NCI-H526 (cell line): Measurements from ENCODE around the gene SNX25.
"Not testable (repeated sequence)": the region's sequence is repeated elsewhere in the genome, so short reads cannot be mapped to it uniquely, and the experiment has no call there.

Experiments
- DNase-seq, 2 experiments: peaks; one replicate each; lab custom pipeline; 2025; lab: John Stamatoyannopoulos, UW

The SNX25 gene

DNA sequence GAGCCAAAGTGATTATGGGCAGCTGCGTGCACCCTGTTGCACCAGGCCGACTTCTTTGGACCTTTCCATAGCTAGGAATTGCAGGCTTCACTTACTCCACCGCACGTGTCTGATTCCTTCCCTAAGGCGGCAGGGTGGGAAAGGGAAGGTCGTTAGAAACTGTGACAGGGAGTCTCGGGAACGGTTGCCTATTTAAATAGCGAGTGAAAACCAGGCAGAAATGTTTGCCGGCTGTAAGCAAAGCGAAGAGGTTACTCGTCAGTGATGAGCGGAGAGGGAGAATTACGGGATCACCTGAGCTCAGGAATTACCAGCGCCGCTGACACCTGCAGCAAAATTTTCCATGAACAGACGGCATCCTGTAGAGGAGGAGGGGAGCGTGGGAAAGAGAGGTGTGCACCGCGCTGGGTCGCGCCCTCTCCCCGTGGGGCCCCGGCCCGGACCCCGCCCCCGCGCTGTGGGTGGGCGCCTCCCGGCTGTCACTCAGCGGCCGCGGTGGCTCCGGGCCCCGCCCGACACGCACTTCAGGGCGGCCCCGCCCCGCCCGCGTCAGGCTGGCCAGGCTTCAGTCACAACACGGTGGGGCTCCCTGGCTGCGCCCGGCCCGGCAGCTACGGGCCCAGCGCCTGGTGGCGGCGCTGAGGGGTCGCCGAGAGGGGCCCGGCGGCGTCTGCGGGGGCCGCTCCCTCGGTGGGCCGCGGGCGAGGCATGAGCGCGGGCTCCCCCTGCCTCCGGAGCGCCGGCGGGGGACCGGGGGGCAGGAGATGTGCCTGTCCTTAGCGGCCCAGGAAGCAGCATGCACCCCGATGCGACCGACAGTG lies at the start of gene SNX25:
TSS of gene SNX25 (plus strand) at position 568 of the 821 bp plus-strand sequence. CDS start at position 797, 229 bp downstream.
- DNase-seq, result peak; percentile 75 to 91

- DNase-seq, result no peak
Observed at GRCh38 chr4:185165605-185166063, 43.8 kb upstream of the SNX25 start.

DNA sequence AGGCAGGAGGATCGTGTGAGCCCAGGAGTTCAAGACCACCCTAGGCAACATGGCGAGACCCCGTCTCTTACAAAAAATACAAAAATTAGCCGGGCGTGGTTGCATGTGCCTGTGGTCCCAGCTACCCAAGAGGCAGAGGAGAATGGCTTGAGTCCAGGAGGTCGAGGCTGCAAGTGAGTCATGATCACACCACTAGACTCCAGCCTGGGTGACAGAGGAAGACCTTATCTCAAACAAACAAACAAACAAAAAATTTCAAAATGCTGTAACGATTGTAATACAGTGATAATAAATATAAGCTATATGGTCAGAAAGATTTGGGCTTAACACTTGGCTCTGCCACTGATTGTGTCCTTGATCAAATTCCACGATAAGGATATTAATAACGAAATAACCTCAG lies 42.2 kb upstream of the SNX25 start:
- DNase-seq, result no peak

- no peak for DNase-seq
Observed at GRCh38 chr4:185171373-185172071, 37.9 kb upstream of the SNX25 start.

DNA sequence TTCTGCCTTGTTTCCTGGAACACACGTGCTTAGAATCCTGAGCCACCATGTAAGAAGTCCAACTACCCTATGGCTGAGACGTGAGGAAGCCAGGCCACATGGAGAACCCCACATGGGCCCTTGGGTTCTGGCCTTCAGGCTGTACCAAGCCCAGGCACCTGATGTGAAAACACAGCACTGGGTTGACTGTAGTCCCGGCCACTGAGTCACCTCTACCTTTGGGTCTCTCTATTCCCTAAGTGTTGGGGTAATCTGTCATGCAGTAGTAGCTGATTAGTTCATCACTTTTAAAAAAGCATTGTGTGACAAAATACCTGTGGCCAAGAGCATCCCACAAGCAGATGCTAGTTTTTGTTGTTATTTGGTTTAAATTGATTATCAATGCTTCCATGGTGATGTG lies 29.9 kb upstream of the SNX25 start:
- DNase-seq, result no peak

DNA sequence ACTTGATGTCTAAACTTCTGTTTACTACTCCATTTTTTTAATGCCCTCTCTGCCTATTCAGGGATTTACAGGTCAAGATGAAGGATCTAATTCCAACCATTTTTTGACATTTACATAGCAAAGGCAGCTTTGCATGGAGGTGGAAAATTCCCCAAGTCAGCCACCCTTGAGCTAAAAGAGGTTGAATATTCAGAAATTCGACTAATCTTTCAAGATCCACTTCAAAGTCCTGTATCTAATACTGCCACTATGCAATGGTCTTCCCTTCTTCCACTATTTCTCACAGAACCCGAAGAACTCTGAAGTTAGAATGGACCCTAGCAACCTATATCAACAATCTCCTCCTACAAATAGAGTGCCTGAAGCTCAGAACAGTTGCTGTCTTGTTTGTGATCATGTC lies 27.2 kb upstream of the SNX25 start:
- no peak for DNase-seq

DNA sequence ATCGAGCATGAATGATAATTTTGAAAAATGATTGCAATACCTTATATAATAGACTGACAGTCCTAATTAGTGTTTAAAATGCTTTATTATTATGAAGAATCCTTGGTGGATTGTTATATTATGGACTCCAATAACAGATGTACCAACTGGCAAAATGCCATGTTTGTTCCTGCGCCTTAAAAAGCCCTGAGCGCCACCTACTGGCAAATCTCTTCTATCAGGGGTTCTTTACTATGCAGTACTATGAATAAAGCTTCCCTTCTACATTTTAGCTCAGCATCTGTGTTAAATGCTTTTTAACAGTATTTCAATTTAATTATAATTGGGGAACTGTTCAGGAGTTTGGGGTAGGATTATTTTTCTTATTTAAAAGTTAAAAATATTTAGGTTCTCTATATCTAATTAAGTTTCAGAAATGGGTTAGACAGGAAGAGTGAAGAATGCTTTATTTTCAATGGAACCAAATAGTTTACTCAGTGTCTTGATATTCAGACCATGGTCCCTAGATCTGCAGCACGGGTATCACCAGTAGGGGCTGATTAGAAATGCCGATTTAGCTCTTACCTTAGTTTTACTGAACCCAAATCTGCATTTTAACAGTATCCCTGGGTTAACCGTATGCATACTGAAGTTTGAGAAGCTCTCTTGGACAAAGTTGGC lies 25.6 kb upstream of the SNX25 start:
- DNase-seq, result peak; percentile 47 to 87

GRCh38 chr4:185186769-185187168 lies 22.6 kb upstream of the SNX25 start:
- DNase-seq, result no peak

DNA sequence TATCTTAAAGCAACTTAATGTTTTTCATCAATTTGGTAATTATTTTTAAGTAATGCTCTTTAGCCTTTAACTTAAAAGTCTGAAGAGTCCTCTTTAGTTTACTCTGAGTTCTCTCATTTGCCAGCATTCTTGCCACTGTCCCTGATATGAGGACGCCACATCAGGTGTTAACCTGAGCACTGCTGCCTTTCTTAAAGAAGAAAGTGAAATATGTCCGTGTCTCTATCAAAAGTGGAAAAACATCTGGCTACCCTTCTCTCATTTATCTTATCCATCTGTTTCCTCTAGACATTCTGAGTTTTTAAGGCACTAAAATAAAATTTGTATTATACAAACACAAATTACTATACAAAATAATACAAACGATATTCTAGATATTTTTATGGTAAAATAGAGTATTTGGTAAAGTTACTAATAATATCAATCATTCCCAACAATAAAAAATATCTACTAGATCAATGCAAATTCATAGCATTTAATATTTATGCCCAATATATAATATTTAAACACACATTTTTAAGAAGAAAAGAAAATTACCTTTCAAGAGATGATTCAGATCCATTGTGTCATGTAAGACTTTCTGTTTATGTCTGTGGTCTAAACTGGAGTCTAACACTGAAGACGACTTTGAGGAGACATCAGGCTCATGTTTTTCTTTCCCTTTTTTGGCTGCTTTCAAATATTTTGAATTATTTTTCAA lies 19.6 kb upstream of the SNX25 start:
- no peak for DNase-seq

GRCh38 chr4:185190306-185190856 lies 19.0 kb upstream of the SNX25 start:
- no peak for DNase-seq

GRCh38 chr4:185192059-185192458 lies 17.3 kb upstream of the SNX25 start:
- no peak for DNase-seq

- no peak for DNase-seq
Observed at GRCh38 chr4:185194924-185195888, 14.2 kb upstream of the SNX25 start.

DNA sequence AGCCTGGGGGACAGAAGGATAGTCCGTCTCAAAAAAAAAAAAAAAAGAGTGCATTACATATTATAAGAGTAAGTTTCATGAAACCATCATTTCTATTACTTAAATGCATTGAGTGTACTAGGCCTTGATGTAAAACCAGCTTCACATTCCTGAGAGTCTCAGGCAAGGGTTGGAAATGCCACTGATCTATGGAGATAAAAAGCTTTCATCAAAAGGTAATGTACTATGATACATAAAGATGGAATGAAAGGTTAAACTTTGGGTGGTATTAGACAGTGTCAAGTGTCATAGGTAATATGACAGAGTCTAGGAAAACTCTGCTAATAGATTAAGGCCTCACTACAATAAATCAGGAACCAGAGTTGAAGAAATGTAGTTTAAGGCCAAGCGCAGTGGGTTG lies 13.0 kb upstream of the SNX25 start:
- DNase-seq, result no peak

- not testable (repeated sequence) for DNase-seq
Observed at GRCh38 chr4:185198189-185198588, 11.2 kb upstream of the SNX25 start.

DNA sequence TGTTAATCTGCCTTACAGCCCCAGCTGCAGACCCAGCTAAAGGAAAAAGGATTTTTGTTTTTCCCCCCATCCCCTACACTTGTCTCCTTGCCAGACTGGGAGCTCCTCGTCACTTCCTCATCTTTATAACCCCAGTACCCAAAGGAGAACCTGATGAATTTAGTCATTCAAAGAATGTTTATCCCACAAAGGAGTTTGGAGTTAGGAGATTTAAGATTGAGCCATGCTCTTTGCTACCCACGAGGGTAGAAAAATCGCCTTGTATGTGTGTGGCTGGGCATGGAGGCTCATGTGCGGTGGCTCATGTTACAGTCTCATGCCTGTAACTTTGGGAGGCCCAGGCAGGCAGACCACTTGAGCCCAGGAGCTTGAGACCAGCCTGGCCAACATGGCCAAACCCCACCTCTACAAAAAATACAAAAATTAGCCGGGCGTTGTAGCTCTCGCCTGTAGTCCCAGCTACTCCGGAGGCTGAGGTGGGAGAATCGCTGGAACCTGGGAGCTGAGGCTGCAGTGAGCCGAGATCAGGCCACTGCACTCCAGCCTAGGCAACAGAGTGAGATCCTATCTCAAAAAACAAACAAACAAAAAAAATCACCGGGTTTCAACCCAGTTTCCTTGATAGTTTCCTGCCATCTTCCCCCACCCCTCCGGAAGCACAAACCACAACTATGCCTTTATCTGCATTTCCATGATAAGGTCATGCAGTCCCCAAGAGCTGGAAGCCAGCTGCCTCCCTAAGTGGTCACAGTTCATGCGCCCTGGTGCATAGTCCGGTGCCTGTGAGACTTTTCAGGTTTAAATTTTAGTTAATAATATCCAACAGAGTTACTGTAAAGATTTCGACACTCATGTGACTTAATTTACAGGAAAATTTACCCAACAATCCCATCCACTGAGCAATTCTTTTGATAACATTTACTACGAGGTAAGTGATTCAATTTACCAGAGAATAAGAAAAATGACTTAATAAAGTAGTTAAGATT lies 7.1 kb upstream of the SNX25 start:
- DNase-seq, result peak in 1 of 2 experiments; percentile 10

DNA sequence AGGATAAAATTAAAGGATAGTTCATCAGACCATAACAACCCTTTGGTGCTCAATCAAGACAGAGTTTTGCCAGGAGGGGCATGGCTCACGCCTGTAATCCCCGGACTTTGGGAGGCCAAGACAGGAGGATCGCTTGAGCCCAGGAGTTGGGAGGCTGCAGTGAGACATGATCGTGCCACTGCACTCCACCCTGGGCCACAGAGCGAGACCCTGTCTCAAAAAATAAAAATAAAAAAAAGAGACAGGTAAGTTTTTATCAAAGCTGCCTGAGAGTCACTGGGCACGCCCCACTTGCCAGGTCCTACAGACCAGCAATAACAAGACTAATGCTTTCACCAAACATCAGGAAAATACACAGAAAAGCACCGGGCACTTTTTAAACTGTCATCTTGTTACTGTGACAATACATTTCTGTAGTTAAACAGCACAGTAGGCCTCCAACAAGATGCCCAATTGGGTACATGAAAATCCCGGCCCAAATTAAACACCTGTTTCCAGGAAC lies 6.4 kb upstream of the SNX25 start:
- DNase-seq, result no peak

- peak; percentile 13 to 73 for DNase-seq
Observed at GRCh38 chr4:185203486-185204237, 5.7 kb upstream of the SNX25 start, which contains the start of gene CFAP97. TSS of gene CFAP97 (minus strand) at chr4:185204000. CDS start at chr4:185191196, 12,804 bp downstream.

DNA sequence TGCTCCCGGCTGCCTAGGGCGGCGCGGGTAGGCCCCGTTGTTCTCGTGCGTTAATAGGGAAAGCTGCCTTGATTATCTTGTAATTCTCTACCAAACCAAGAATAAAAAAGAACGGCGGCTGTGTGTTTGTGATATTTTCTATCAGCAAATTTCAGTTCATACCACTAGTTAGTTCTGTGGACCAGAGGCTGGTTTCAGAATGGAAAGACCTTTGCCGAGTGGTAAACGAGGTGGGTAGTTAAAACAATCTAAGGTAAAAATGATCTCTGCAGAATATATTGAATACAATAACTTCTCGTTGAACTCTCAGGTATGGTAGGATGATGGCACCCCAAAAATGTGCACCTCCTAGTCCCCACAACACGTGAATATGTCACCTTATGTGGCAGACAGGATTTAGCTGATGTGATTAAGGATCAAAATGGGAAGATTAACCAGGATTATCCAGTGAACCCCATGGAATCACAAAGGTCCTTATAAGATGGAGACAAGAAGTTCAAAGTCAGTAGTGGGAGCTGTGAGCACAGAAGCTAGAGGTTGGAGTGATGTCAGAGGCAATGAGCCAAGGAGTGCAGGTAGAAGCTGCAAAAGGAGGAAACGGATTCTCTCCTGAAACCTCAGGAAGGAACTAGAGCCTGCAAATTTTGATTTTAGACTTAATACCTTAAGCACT lies 5.0 kb upstream of the SNX25 start:
- DNase-seq, result no peak
